HG03196 (cell line): ENCODE measurements around the gene GAS7.
A peak's percentile ranks its signal among the peaks of the same experiment; 100 is the strongest.
"Not testable (repeated sequence)": the region's sequence is repeated elsewhere in the genome, so short reads cannot be mapped to it uniquely, and the experiment has no call there.

Experiments
- ATAC-seq: cut with Tn5 transposase; IDR thresholded peaks from one replicate; pipeline ENCODE4 v1.9.1; 2021; ENCODE audit not compliant: unreplicated experiment

GAS7 gene

DNA sequence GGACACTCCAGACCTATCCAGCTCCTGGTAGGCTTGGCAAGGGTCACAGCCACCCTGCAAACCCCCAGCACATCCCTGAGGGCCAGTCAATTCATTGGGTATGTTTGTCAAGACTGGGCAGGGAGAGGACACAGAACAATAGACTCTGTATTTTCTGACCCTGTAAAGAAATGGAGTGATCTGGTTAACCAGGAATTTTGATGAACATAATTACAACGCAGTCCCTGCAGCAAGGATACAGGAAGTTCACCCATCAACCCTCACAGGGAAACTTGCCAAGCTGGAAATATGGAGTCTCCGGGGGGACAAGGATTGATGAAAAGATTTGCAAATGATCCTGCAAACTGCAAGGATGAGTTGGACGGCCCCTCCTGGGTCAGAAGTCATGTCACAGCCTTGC is 167.3 kb downstream of the GAS7 start:
- ATAC-seq = no peak

DNA sequence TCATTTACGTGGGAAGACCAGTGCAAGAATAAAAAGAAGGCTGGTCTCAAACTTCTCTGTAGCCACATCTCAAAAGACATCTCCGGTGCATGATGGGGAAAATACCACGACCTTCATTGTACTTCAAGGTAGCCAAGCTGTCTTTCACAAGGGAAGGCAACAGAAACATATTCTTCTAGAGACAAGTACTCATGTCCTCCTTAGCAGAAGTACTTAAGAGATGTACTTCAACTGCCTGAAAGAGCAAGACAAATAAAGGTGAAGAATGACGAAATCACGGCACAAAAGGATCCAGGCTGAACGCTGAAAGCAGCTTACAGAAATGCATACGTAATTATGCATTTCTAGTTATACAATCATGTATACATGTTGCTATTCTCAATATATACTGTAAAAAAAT is 169.3 kb downstream of the GAS7 start:
- ATAC-seq = no peak

GRCh38 chr17:10025976-10026901 is 172.2 kb downstream of the GAS7 start:
- ATAC-seq = no peak

DNA sequence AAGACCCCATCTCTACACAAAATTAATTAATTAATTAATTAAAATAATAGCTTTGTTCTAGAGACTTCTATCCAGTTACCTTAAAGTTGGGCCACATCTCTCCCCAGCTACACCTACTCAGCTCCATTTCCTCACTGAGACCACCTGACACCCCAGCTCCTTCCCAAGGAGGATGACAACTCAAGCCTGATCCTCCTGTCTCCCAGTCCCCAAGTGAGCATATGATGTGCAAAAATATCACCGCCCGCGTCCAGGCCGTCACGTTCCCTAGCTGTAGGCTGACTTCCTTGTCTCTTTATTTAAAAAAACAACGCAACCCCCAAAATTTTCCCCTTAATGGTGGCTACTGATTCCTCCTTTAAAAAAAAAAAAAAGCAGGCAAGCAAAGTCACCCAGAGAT is 173.2 kb downstream of the GAS7 start:
- ATAC-seq = no peak

- ATAC-seq = no peak
Measured at GRCh38 chr17:10022416-10022815, 176.0 kb downstream of the GAS7 start.

DNA sequence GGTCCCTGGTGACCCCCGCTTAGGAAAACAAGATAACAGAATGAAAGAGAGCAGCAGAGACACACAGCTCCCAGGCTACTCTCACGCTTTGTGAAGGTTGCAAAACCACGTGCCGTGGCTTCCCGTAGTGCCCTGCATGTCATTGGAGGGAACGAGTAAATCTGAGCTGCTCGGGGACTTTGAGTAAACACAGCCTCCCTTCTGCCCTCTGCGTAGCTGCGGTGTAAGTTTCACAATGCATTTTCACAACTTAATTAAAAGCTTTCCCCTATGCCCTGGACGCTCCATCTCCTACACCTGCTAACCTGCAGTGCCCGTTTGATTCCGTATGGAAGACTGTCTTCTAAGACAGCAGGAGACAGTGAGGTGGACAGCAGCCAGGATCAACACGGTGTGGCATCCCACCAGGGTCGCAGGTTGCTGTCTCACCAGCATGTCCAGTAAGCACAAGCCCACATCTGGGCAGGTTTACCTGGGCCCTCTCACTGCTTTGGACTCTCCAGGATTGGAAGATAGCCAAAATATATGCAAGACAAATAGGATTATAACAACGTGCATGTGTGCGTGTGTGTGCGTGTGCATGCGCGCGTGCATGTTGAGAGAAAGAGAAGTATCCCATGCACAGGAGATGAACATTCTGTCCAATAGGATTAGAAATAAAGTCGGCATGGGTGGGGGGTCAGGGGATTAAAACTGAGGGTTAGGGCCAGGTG is 177.0 kb downstream of the GAS7 start:
- no peak for ATAC-seq

DNA sequence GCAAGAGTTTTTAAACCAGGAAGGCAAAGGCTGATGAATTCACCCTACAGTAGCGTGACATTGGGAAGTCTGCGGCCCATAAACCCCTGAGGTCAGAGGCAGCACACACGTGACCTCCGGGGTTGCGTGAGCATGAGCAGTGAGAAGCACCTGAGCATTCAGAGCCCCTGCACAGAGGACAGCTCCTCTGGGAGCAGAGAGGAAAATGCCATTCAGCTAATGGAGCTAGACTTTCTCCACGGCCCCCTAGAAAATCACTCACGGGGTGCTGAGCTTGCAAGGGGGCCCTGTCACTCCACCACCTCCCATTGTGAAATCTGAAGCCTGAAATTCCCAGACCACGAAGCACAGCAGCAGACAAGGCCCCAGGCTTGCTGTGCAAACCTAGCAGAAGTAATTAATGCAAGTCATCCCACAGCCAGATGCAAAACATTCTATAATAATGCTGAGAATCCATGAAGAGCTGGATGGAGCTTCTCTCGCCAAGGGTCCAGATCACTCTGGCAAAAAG is 178.4 kb downstream of the GAS7 start:
- no peak for ATAC-seq

DNA sequence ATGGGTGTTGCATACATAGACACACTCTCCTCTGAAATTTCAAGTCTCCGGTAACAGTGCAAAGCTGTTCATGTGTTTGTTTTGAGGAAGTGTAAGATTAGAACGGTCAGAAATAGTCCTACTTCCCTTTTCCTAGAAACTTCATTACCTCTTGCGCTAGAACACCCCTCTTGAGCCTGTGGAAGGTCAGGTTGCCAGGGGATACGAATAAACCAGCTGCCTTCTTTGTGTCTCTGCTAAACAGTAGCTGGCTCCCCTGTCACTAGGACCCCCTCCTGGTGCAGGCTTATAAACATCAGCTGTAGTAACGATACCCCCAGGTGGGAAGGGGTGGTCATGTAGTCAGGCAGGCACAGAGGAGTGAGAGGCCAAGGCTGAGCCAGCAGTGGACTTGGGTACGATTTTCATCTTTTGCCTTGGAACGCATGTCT is 179.9 kb downstream of the GAS7 start:
- no peak for ATAC-seq

- ATAC-seq = not testable (repeated sequence)
Measured at GRCh38 chr17:10016958-10017570, 181.3 kb downstream of the GAS7 start.

- ATAC-seq = peak; percentile 75
Measured at GRCh38 chr17:10013365-10014112, 184.9 kb downstream of the GAS7 start.

GRCh38 chr17:10010752-10011151 is 187.7 kb downstream of the GAS7 start:
- no peak for ATAC-seq

GRCh38 chr17:10003705-10004104 is 194.7 kb downstream of the GAS7 start:
- no peak for ATAC-seq

GRCh38 chr17:10002567-10003360 is 195.6 kb downstream of the GAS7 start:
- ATAC-seq = not testable (repeated sequence)

DNA sequence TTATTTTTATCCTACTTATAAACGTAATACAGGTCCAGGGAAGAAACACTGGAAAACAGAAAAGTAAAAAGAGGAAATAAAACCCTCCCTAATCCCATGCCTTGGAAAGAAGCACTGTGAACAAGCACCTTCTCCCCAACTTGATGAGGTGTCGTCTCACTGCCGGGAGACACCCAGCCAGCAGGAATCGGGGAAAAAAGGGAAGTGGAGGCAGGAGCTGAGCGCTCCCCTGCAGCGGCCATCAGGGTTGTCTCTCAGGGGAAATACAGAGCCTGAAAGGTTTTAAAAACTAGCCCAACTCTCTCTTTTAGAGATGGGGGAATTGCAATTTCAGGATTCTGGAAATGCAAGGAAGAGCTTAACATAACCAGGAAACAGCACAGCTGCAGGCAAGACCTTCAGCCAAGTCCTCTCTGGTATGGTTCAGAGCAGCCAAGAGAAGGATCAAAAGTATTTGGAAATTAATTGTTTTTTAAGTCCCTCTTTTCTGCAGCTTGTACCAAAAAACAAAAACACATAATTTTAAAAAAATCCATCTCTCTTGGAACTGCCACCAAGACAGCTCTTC is 197.0 kb downstream of the GAS7 start:
- no peak for ATAC-seq

DNA sequence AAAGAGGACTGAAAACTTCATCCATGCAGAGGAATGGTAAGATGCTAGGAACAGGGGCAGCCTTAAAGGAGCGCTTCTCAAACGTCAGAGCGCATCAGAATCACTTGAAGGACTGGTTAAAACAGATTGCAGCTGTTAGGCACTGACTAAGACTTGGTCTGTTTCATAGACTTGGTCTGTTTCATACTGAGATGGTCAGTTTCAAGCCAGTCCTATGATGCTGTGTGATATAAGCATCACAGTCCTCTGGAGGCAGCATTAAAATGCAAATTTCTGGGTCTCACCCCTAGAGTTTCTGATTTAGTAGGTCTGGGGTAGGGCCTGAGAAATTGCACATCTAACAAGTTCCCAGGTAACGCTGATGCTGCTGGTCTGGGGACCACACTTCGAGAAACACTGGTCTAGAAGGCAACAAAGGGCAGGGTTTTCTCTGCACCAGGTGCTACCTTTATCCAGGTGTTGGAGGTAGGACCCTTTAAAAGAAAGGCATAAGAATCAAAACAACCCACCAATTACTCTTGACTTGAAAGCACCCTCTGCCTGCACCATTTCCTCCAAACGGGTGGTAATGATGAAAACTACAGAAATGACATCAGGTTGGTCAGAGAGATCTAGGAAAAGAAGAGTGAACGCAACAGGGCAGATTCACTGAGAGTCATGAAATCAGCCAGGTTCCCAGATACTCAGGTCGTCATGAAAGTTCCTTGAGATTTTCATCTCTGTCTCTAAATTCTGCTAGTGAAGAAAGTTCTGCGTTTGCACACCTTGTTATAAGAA is 198.3 kb downstream of the GAS7 start:
- no peak for ATAC-seq

DNA sequence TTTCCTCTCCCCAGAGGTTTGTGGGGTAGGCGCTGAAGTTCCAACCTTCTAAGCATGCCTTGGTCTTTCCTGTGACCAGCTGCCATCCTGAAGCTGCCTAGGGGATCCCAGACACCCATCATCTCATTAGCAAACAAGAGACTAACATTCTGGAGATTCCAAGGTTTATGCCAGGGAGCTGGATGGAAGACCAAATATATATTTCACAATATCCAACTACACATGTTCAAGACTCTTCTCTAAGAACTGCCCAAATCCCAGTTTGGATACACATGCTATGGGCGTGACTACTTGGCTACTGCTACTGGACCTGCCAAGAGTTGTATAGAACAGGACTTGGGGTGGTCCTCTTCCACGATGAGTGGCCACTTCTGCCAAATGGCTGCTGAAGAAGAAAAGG is 200.3 kb downstream of the GAS7 start:
- ATAC-seq = no peak

DNA sequence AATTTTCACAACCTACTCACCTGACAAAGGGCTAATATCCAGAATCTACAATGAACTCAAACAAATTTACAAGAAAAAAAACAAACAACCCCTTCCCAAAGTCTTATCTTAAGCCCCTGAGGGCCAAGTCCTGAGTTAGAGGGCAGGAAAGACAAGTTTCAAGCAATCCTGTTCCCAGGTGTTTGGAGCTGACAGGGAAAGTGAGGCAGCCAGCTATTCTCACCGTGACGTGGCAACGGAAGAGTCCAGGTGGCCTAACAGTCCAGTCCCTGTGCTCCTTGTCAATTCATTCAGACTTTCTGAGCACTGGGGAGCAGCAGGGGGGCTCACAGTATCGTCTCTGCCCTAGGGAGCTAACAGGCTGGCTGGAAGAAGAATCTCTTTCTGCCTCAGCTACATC is 203.6 kb downstream of the GAS7 start:
- no peak for ATAC-seq

- ATAC-seq = no peak
Measured at GRCh38 chr17:9991796-9992195, 206.6 kb downstream of the GAS7 start.

DNA sequence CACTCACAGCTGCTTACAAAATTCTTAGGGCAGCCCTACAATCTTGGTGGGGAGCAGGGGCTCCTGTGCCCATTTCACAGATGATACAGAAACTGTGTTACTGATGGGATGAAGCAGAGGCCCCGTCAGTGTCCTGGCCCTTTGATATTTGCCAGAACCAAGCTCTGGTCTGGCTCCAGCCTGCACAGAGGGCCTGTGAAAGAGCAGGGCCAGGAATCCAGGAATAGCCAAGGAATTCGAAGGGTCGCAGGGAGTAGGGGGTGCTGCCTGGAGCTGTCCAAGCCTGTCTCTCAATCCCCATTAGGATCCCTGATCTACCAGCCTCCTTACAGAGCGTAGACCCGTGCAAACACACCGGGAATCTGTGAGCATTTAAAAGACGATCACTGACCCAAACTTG is 207.1 kb downstream of the GAS7 start:
- no peak for ATAC-seq
